SK-N-SH (cell line): Measurements from ENCODE around the gene CCDC78.

ENCODE experiments used
- EZH2phosphoT487 ChIP-seq: fragments of 200-600 bp; sonication (generic); IDR thresholded peaks from 2 replicates; pipeline ENCODE4 v1.6.1; 2017; ENCODE audit warnings: low read depth, mixed run types, mild to moderate bottlenecking, antibody characterized with exemption, moderate library complexity, borderline replicate concordance
- USF1 ChIP-seq: IDR thresholded peaks from 2 replicates; pipeline ENCODE4 v1.4.0; 2012; ENCODE audit warnings: low read depth, borderline replicate concordance

DNA sequence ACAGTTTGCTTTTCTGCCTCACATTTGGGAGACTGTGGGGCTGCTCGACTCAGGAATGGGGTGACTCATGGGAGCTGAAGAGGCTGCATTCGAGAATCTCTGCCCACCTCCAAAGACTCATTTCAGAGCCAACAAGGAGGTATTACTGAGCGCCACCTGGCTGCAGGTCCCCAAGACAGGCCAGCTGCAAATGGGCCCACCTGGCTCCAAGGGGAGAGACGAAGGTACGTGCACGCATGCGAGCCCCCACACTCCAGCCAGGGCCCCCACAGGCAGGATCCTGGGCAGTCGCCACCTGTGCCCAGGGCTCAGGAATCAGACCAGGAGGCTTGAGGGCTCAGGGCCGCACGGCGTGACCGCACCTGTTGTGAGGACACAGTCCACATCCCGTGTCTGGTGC is 6.7 kb upstream of the CCDC78 start:
- TF ChIP-seq EZH2phosphoT487 (no peak), USF1 (no peak)
